DOHH2 (cell line): ENCODE data around the gene GLYR1.

Experiments used
- H3F3A ChIP-seq: fragments of 200-600 bp; sonication (generic), shearing (Covaris generic); 2 replicates; pipeline ENCODE4 v1.6.0; 2016; ENCODE audit warnings: antibody characterized with exemption, mild to moderate bottlenecking; ENCODE audit not compliant: control insufficient read depth, insufficient read depth
- H3K27ac ChIP-seq: fragments of 200-600 bp; sonication (generic); 2 replicates; pipeline ENCODE4 v1.5.1; 2014; ENCODE audit warnings: low read depth, mild to moderate bottlenecking, low read length, moderate library complexity
- H3K27me3 ChIP-seq: fragments of 200-600 bp; sonication (generic); 2 replicates; pipeline ENCODE4 v1.6.1; 2014; ENCODE audit warnings: mild to moderate bottlenecking, low read length, mixed read lengths; ENCODE audit not compliant: control insufficient read depth
- H3K36me3 ChIP-seq: fragments of 200-600 bp; sonication (generic); 2 replicates; pipeline ENCODE4 v1.6.1; 2014; ENCODE audit warnings: mild to moderate bottlenecking, low read length, moderate library complexity, mixed read lengths; ENCODE audit not compliant: control insufficient read depth
- H3K4me1 ChIP-seq: fragments of 200-600 bp; sonication (generic); 2 replicates; pipeline ENCODE4 v1.6.1; 2014; ENCODE audit warnings: mild to moderate bottlenecking, low read length, mixed read lengths; ENCODE audit not compliant: control insufficient read depth
- H3K4me2 ChIP-seq: fragments of 200-600 bp; sonication (generic); 2 replicates; pipeline ENCODE4 v1.6.0; 2014; ENCODE audit warnings: mild to moderate bottlenecking, low read length, moderate library complexity
- H3K4me3 ChIP-seq: fragments of 200-600 bp; sonication (generic); 2 replicates; pipeline ENCODE4 v1.5.1; 2014; ENCODE audit warnings: mild to moderate bottlenecking, low read length, mixed read lengths
- H3K79me2 ChIP-seq: fragments of 200-600 bp; sonication (generic); 2 replicates; pipeline ENCODE4 v1.6.1; 2014; ENCODE audit warnings: mild to moderate bottlenecking, low read length, mixed read lengths; ENCODE audit not compliant: control insufficient read depth
- H3K9me2 ChIP-seq: fragments of 200-600 bp; sonication (generic); replicated peaks from 2 replicates; pipeline ENCODE4 v1.6.1; 2014; ENCODE audit warnings: mild to moderate bottlenecking, low read length, mixed read lengths; ENCODE audit not compliant: control insufficient read depth
- H3K9me3 ChIP-seq: fragments of 200-600 bp; sonication (generic); 2 replicates; pipeline ENCODE4 v1.6.1; 2014; ENCODE audit warnings: antibody characterized with exemption, low read length, mixed read lengths; ENCODE audit not compliant: control insufficient read depth, insufficient read depth
- H4K20me1 ChIP-seq: fragments of 200-600 bp; sonication (generic); 2 replicates; pipeline ENCODE4 v1.6.0; 2014; ENCODE audit warnings: low read depth, mild to moderate bottlenecking, antibody characterized with exemption, low read length, moderate library complexity; ENCODE audit not compliant: control insufficient read depth, insufficient read depth
- EZH2phosphoT487 ChIP-seq: fragments of 200-600 bp; sonication (generic); IDR thresholded peaks from 2 replicates; pipeline ENCODE4 v1.6.1; 2017; ENCODE audit warnings: borderline replicate concordance, mild to moderate bottlenecking, antibody characterized with exemption, low read length, moderate library complexity, mixed read lengths
- TF ChIP-seq, protein P1 (sequence below): fragments of 200-600 bp; sonication (generic); IDR thresholded peaks from one replicate; pipeline ENCODE4 v1.5.1; 2014; ENCODE audit warnings: antibody characterized with exemption, mild to moderate bottlenecking, low read depth, low read length; ENCODE audit not compliant: poor library complexity, severe bottlenecking

The GLYR1 gene

GRCh38 chr16:4894276-4895150 is 47.4 kb upstream of the GLYR1 start:
- no peaks in the 10 kb centered on the region for H3K9me2 ChIP-seq
- no peaks in the 10 kb centered on the region for H3F3A ChIP-seq
- H3K9me3 ChIP-seq = no peaks in the 10 kb centered on the region
- no peaks in the 10 kb centered on the region for H3K79me2 ChIP-seq
- no peak for TF ChIP-seq EZH2phosphoT487
- TF ChIP-seq, protein P1, sequence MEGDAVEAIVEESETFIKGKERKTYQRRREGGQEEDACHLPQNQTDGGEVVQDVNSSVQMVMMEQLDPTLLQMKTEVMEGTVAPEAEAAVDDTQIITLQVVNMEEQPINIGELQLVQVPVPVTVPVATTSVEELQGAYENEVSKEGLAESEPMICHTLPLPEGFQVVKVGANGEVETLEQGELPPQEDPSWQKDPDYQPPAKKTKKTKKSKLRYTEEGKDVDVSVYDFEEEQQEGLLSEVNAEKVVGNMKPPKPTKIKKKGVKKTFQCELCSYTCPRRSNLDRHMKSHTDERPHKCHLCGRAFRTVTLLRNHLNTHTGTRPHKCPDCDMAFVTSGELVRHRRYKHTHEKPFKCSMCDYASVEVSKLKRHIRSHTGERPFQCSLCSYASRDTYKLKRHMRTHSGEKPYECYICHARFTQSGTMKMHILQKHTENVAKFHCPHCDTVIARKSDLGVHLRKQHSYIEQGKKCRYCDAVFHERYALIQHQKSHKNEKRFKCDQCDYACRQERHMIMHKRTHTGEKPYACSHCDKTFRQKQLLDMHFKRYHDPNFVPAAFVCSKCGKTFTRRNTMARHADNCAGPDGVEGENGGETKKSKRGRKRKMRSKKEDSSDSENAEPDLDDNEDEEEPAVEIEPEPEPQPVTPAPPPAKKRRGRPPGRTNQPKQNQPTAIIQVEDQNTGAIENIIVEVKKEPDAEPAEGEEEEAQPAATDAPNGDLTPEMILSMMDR = no peak
- no peak overlapping the region for H3K4me3 ChIP-seq
- no peaks in the 10 kb centered on the region for H3K4me1 ChIP-seq
- no peaks in the 10 kb centered on the region for H3K27me3 ChIP-seq
- H3K27ac ChIP-seq = no peak overlapping the region
- no peaks in the 10 kb centered on the region for H3K36me3 ChIP-seq
- no peak overlapping the region for H3K4me2 ChIP-seq
- H4K20me1 ChIP-seq = no peaks in the 10 kb centered on the region

DNA sequence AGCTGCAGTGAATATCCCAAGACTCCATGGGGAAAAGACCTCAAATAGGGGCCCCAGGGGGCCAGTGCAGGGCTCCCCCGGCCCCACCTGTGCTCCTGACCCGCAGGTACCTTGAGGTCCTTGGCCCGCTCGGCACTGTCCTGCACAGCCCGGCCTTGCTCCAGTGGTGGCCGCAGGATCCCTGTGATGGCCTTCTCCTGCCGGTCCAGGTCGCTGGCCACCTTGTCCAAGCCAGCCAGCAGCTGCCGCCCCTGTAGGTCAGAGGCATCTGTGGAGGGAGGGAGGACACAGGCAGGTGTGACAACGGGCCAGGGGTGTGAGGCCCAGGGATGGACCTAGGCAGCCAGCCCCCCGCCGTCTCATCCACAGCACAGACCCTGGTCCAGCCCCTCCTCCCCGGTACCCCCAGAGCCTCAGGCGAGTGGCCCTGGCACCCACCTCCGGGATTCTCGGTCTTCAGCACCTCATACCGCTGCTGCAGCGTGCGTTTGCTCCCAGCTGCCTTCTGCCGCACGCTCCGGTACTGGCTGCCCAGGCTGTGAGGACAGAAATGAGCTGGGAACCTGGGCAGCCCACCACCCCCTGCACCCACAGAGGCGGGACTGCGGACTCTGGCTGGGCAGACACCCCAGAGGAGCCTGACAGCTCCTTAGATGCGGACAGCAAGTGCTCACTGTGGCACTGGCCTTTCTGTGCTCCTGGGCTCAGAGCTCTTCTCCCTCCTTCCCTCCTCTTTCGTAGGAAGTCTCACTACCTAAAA is 46.2 kb upstream of the GLYR1 start:
- TF ChIP-seq EZH2phosphoT487 = no peak
- TF ChIP-seq, protein P1 = no peak
- H4K20me1 ChIP-seq = no peaks in the 10 kb centered on the region
- no peaks in the 10 kb centered on the region for H3K79me2 ChIP-seq
- H3K36me3 ChIP-seq = no peaks in the 10 kb centered on the region
- no peaks in the 10 kb centered on the region for H3K4me1 ChIP-seq
- H3K9me3 ChIP-seq = no peaks in the 10 kb centered on the region
- H3K27me3 ChIP-seq = no peaks in the 10 kb centered on the region
- H3F3A ChIP-seq = no peaks in the 10 kb centered on the region; the same call in 1 of the 2 replicates
- no peaks in the 10 kb centered on the region for H3K9me2 ChIP-seq
- H3K4me2 ChIP-seq = no peak overlapping the region
- H3K4me3 ChIP-seq = no peak overlapping the region
- no peak overlapping the region for H3K27ac ChIP-seq

- no peak for TF ChIP-seq EZH2phosphoT487
- TF ChIP-seq, protein P1 = no peak
These were observed 45.4 kb upstream of the GLYR1 start for GRCh38 chr16:4892361-4893102.

More at GRCh38 chr16:4892361-4893102, 45.4 kb upstream of the GLYR1 start:
- Histone ChIP-seq H4K20me1 (no peaks in the 10 kb centered on the region), H3K79me2 (no peaks in the 10 kb centered on the region), H3F3A (no peaks in the 10 kb centered on the region; the same call in 1 of the 2 replicates), H3K9me2 (no peaks in the 10 kb centered on the region), H3K9me3 (no peaks in the 10 kb centered on the region), H3K27ac (no peak overlapping the region), H3K27me3 (no peaks in the 10 kb centered on the region), H3K36me3 (no peaks in the 10 kb centered on the region), H3K4me1 (no peaks in the 10 kb centered on the region), H3K4me2 (no peak overlapping the region), H3K4me3 (no peak overlapping the region)
